Coronary artery (tissue), 2 donors: Measurements from ENCODE around the gene ACACA.
"Not testable (repeated sequence)": the region's sequence is repeated elsewhere in the genome, so short reads cannot be mapped to it uniquely, and the experiment has no call there.

ENCODE experiments used
- DNase-seq: peaks from one replicate; pipeline ENCODE4 v3.0.0-alpha.2; 2017; ENCODE audit warnings: low spot score
- H3K27ac ChIP-seq, 2 donors: fragments of 200-600 bp; sonication (generic); one replicate each; pipeline ENCODE4 v1.5.1; 2016 to 2019
- H3K4me3 ChIP-seq: fragments of 200-600 bp; sonication (generic); 2 replicates; pipeline ENCODE4 v1.5.1; 2016; ENCODE audit warnings: mild to moderate bottlenecking, moderate library complexity
- CTCF ChIP-seq: fragments of 200-600 bp; sonication (generic); IDR thresholded peaks from one replicate; pipeline ENCODE4 v1.5.1; 2019; ENCODE audit warnings: antibody characterized with exemption

ACACA gene

DNA sequence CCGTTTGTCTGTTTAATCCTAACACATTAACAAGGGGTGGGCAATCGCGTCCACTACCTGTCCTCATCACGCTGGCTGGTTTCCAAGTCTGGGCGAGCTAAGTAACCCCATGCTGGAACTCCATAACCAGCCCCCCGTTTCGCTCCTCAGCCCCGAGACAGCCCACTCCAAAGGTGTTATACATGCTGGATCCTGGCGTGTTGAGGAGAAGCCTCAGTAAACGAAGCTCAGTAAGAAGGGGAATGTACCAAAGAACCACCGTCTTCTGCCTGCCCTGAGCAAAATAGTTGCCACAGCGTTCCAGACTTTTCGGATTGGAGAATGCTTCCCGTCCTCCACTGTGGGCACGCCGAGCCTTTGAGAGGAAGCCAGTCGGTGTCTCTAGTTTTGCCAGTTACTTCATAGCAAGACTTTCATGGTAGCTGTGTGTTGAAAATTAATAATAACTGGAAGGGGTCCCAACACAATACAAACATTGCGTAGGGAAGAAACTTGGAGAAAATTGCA is 46.9 kb downstream of the ACACA start:
- Histone ChIP-seq H3K27ac (peak overlapping the region; percentile 88 to 92), H3K4me3 (peak overlapping the region; percentile 89)
- no peak for DNase-seq
- no peak for TF ChIP-seq CTCF

DNA sequence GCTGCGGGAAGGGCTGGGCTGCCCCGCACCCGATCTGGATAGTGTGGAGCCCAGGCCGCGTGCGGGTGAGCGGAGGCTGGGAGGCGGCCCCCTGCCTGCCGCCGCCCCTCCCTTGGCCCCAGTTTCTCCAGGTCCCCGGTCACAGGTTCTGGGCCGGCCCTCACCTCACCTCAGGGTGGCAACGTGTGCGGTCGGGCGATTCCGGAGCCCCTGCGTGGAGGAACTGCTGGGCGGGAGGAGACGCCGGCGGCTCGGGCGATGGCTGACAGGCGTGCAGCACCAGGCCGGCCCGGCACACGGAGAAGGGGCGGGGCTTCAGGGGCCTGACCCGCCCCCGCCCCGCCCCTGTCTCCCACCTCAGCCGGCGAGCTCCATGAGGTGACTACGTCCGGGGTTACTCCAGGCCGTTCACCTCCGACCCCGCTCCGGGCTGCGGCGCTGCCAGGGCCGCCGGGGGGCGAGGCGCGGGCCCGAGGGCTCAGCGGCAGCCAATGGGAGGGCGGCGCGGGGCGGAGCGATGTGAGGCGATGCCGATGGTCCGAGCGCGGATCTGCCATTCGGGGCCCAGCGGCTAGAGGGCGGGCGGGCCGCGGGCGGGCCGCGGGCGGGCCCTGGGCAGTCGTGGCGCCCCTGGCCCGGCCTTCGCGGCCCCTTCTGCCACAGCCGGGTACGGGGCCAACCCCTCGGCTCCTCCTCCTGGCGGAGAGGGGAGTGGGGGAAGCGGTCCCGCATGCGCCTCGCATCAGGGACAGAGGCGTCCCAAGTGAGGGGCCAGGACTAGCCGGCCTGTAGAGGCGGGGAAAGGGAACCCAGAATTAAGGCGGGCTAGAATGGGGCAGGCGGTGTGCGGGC is 47.6 kb downstream of the ACACA start:
- H3K4me3 ChIP-seq = peak overlapping the region; percentile 89
- peak; percentile 35 for TF ChIP-seq CTCF
- DNase-seq = peak; percentile 97
- H3K27ac ChIP-seq = peak overlapping the region; percentile 88 to 92

DNA sequence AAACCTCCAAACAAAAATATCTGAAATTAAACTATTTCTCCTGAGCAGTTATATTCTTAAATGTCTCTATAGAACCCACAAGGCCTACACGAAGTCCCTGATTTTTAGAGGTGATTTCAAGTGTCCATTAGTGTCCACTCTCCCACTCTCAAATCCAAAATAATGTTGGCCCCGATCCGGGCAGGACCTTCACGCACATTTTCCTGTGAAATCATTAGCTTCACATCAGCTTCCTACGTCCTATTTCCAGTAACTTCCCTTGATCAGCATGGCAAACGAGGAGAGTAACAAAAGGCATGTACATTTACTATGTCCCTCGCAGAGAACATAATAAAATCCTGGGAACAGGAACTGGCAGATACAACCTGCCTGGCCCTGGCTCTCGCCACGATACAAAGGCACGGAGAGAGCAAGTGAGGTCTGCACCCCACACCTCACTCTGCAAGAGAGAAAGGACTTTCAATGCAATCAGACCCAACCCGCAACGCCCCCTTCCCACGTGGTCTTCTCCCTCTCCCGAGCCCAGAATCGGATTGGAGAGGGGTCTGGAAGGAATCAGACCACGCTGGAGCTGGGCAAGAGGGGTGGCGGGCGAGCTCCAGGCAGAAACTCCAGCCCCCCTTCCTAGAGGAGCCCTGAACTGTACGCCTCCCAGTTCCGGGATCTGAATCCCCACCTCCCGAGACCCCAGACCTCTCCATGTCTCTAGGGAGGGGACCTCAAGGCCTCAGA is 48.4 kb downstream of the ACACA start:
- TF ChIP-seq CTCF = no peak
- peak overlapping the region; percentile 89 for H3K4me3 ChIP-seq
- DNase-seq = peak; percentile 75
- peak overlapping the region; percentile 88 to 92 for H3K27ac ChIP-seq

GRCh38 chr17:37356796-37357569 is 49.7 kb downstream of the ACACA start:
- not testable (repeated sequence) for H3K27ac ChIP-seq, H3K4me3 ChIP-seq, DNase-seq

GRCh38 chr17:37346863-37347402 is 59.7 kb downstream of the ACACA start:
- not testable (repeated sequence) for DNase-seq, H3K27ac ChIP-seq

DNA sequence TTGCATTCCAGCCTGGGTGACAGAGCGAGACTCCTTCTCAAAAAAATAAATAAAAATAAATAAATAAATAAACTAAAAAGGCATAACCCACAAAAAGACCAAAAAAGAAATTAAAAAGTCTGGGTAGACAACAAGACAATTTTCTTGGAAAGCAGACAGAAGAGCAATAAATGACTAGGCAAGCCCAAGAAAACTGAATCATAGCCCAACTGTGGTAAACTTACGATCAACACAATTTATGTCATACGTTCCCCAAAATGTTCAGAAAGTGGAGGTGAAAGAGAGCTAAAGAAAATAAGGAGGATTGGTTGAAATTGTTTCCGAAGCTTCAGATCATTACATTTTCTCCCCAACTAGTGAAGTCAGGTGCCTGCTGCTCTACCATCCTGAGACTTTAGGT is 62.1 kb downstream of the ACACA start:
- no peak for DNase-seq
- no peak for TF ChIP-seq CTCF
- no peak overlapping the region for H3K27ac ChIP-seq
- no peak overlapping the region for H3K4me3 ChIP-seq

More at GRCh38 chr17:37346863-37347402, 59.7 kb downstream of the ACACA start:
- H3K4me3 ChIP-seq = not testable (repeated sequence)

DNA sequence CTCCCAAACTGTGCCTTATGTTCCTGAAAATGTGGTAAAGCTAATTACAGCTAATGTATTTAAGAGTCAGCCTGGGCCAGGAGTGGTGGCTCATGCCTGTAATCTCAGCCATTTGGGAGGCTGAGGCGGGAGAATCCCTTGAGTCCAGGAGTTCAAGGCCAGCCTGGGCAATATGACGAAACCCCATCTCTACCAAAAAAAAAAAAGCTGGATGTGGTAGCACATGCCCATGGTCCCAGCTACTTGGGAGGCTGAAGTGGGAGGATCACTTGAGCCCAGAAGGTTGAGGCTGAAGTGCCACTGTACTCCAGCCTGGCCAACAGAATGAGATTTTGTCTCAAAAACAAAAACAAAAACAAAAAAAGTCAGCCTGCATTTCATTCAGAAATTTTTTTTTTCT is 64.0 kb downstream of the ACACA start:
- TF ChIP-seq CTCF = no peak
- Histone ChIP-seq H3K4me3 (no peak overlapping the region), H3K27ac (no peak overlapping the region)
- no peak for DNase-seq
